ENCODE results near the gene SYAP1. TPM values are rescaled to one million over a fixed set of nuclear protein-coding genes. Genes with fewer than 3 reads are reported as not detected.
A peak's percentile ranks its signal among the peaks of the same experiment; 100 is the strongest.

The SYAP1 gene
- total and polyA plus RNA-seq, 9 of the 15 experiments (the other 6 are each of a cell fraction or from before 2014, with no cell fraction given): 5.7 to 35.3 (median 27.6) TPM

GRCh38 chrX:16786791-16787735 lies 67.7 kb downstream of the SYAP1 start (continued):
- TF ChIP-seq THRAP3 (IDR thresholded peaks at IDR 0.05; ENCODE audit: borderline replicate concordance) (no peak), ZNF263 (CRISPR knock-in tag; IDR thresholded peaks at IDR 0.05; ENCODE audit: borderline replicate concordance) (peak; percentile 80), CEBPB (tag; IDR thresholded peaks at IDR 0.05) (peak; percentile 91), RBFOX2 (IDR thresholded peaks at IDR 0.05; ENCODE audit: low read depth, low read length) (peak; percentile 77), POLR2G (IDR thresholded peaks at IDR 0.05; ENCODE audit: low read depth, low read length) (0 out of 2 replicates have a peak, but pooled peaks have one; percentile 3), EGR1 (conservative IDR thresholded peaks at IDR 0.05) (peak; percentile 34; the same call in 1 of the 2 replicates), CEBPG (CRISPR knock-in tag; IDR thresholded peaks at IDR 0.05) (no peak), CEBPG (tag; conservative IDR thresholded peaks at IDR 0.05 in 1 of 2, IDR thresholded peaks at IDR 0.05 in 1 of 2) (peak; percentile 53 to 73; a peak in 3 of 4 replicates), RFX1 (IDR thresholded peaks at IDR 0.05) (no peak), FUS (optimal IDR thresholded peaks at IDR 0.05; ENCODE audit: low read depth, low read length) (peak; percentile 19), HMG20B (CRISPR knock-in tag; IDR thresholded peaks at IDR 0.05) (no peak)
- TF ChIP-seq, protein P1, sequence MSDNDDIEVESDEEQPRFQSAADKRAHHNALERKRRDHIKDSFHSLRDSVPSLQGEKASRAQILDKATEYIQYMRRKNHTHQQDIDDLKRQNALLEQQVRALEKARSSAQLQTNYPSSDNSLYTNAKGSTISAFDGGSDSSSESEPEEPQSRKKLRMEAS (CRISPR knock-in tag; IDR thresholded peaks at IDR 0.05): peak; percentile 73

Measured in K562 (cell line).